Prostate gland (tissue), 2 donors: Measurements from ENCODE around the gene RASSF5. TPM values are rescaled to one million over a fixed set of nuclear protein-coding genes. Genes with fewer than 3 reads are reported as not detected.
A peak's percentile ranks its signal among the peaks of the same experiment; 100 is the strongest.

Source experiments
- DNase-seq: peaks from one replicate; pipeline ENCODE4 v3.0.0-alpha.2; 2019; ENCODE audit warnings: low spot score
- H3K27ac ChIP-seq, 2 donors: fragments of 200-600 bp; sonication (generic); 2 replicates each; pipeline ENCODE4 v1.5.1; 2017 to 2019
- H3K27me3 ChIP-seq: fragments of 200-600 bp; sonication (generic); replicated peaks from 2 replicates; pipeline ENCODE4 v1.5.1; 2019; ENCODE audit not compliant: insufficient read depth
- H3K36me3 ChIP-seq, 2 donors: fragments of 200-600 bp; sonication (generic); 1 replicate in 1 of 2; 2 replicates in 1 of 2; pipeline versions ENCODE4 v1.5.1 to v1.8.1; 2017 to 2019
- H3K4me1 ChIP-seq: fragments of 200-600 bp; sonication (generic); replicated peaks from 2 replicates; pipeline ENCODE4 v1.5.1; 2019
- H3K4me3 ChIP-seq, 2 donors: fragments of 200-600 bp; sonication (generic); 2 replicates each; pipeline ENCODE4 v1.5.1; 2017 to 2019
- H3K9me3 ChIP-seq: fragments of 200-600 bp; sonication (generic); 2 replicates; pipeline ENCODE4 v1.5.1; 2017
- POLR2A ChIP-seq: fragments of 450-650 bp; IDR thresholded peaks from one replicate; pipeline ENCODE4 v1.6.1; 2016; ENCODE audit warnings: antibody characterized with exemption, mild to moderate bottlenecking
- POLR2AphosphoS5 ChIP-seq: sonication (generic); formaldehyde crosslinking; IDR thresholded peaks from one replicate; pipeline ENCODE4 v1.6.1; 2017; ENCODE audit warnings: antibody characterized with exemption
- WGBS: methylation state at CpG from one replicate; pipeline ENCODE4 v1.1.5; 2018; 5-methylcytosine and 5-hydroxymethylcytosine counted together
- intact Hi-C: fragments of 100-400 bp; cut with DNase I; formaldehyde crosslinking; loops from one replicate; pipeline ENCODE4 v1.14.2; 2022
- total RNA-seq, 2 donors: library from RNA; depleted of rRNA; stranded (reverse); fragments of >200 nt; gene quantifications; one replicate each; pipeline ENCODE4 v1.1.0, GENCODE V29; 2016
- TF ChIP-seq, protein P1 (sequence below), 4 experiments: fragments of 200-600 bp in 2 of 4; fragments of 450-650 bp in 2 of 4; sonication (generic) in 2 of 4; IDR thresholded peaks; 1 replicate in 3 of 4; 2 replicates in 1 of 4; pipeline ENCODE4 v1.5.1; 2016 to 2019; ENCODE audit warnings: antibody characterized with exemption in 4 of 4, mild to moderate bottlenecking in 2 of 4, moderate library complexity in 2 of 4

RASSF5 gene
- total RNA-seq, 2 donors from 2014 or later, result 22.2 to 42.5 TPM

DNA sequence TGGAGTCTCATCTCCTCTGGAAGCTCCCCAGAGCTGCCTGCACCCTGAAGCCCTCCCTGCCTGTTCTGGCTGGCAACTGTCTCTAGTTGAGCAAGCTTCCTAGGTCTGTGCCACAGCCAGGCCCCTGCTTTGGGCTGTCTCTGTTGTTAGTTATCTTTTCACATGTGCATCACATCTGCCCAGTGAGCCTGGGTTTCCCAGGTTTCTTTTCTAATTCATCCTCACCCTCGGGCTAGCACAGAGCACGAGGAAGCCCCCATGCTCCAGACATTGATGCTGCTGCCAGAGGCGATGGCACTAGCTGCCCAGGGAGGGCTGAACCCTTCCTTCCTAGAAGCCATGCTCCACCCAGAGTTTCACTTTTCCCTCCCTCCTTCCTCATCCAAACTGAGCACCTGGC lies 27.2 kb downstream of the RASSF5 start:
- H3K9me3 ChIP-seq, result no peaks in the 10 kb centered on the region
- 90% methylated on average over 3 of the region's 3 CpGs for whole genome bisulfite sequencing
- intact Hi-C loops, result no loop called here
- no peak overlapping the region for H3K4me3 ChIP-seq
- no peak overlapping the region for H3K27ac ChIP-seq
- TF ChIP-seq POLR2A, result no peak
- TF ChIP-seq, protein P1, sequence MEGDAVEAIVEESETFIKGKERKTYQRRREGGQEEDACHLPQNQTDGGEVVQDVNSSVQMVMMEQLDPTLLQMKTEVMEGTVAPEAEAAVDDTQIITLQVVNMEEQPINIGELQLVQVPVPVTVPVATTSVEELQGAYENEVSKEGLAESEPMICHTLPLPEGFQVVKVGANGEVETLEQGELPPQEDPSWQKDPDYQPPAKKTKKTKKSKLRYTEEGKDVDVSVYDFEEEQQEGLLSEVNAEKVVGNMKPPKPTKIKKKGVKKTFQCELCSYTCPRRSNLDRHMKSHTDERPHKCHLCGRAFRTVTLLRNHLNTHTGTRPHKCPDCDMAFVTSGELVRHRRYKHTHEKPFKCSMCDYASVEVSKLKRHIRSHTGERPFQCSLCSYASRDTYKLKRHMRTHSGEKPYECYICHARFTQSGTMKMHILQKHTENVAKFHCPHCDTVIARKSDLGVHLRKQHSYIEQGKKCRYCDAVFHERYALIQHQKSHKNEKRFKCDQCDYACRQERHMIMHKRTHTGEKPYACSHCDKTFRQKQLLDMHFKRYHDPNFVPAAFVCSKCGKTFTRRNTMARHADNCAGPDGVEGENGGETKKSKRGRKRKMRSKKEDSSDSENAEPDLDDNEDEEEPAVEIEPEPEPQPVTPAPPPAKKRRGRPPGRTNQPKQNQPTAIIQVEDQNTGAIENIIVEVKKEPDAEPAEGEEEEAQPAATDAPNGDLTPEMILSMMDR (IDR thresholded peaks at IDR 0.05), result no peak
- TF ChIP-seq POLR2AphosphoS5, result no peak
- peaks cover 5% of the 10 kb centered on the region for H3K4me1 ChIP-seq
- no peaks in the 10 kb centered on the region for H3K27me3 ChIP-seq
- H3K36me3 ChIP-seq, result no peaks in the 10 kb centered on the region
- no peak for DNase-seq

DNA sequence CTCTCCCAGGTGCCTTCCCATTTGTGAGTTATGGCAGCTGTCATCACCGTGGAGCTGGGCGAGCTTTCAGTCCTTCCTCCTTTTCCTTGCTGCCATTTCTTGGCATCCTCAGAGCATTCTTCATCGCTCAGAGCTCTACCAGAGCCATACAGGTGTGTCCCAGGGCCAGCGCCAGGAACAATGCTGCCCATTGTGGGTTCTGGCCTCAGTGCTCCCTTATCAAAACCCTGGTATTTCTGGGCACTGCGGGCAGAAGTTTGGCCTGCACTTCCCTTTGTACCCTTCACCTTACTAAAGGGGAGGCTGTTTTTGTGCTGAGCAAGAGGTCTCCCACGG lies 28.5 kb downstream of the RASSF5 start:
- peak; percentile 64 for TF ChIP-seq POLR2AphosphoS5
- TF ChIP-seq POLR2A, result no peak
- no peaks in the 10 kb centered on the region for H3K36me3 ChIP-seq
- intact Hi-C loops, result no loop called here
- no peak overlapping the region for H3K27ac ChIP-seq
- H3K9me3 ChIP-seq, result no peaks in the 10 kb centered on the region
- H3K27me3 ChIP-seq, result no peaks in the 10 kb centered on the region
- 52% methylated on average over 6 of the region's 6 CpGs for WGBS
- H3K4me1 ChIP-seq, result peaks cover 16% of the 10 kb centered on the region
- no peak overlapping the region for H3K4me3 ChIP-seq
- DNase-seq, result peak; percentile 59

DNA sequence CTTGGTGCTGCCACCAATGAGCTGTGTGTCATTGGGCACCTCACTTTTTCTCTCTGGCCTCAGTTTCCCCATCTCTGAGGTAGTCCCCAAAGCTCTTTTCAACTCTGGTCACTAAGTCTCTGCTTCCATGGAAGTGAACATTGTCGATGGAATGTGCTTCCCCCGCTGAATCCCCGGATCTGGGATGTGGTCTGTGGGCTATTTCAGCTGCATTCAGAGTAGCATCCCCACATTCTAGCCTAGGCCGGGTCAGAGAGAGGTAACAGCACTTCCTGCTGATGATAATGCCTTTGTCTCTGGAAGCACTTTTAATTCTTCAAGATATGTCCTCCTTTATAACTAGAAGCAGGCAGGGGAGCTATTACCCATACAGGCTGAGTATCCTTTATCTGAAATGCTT lies 29.8 kb downstream of the RASSF5 start:
- intact Hi-C loops, result no loop called here
- Histone ChIP-seq H3K9me3 (no peaks in the 10 kb centered on the region), H3K36me3 (no peaks in the 10 kb centered on the region), H3K4me3 (no peak overlapping the region), H3K4me1 (peaks cover 19% of the 10 kb centered on the region), H3K27ac (no peak overlapping the region), H3K27me3 (no peaks in the 10 kb centered on the region)
- DNase-seq, result no peak
- no peak for TF ChIP-seq POLR2AphosphoS5
- TF ChIP-seq, protein P1 (IDR thresholded peaks at IDR 0.05), result no peak
- 71% methylated on average over 4 of the region's 4 CpGs for WGBS

- Histone ChIP-seq H3K27ac (no peak overlapping the region), H3K9me3 (no peaks in the 10 kb centered on the region), H3K27me3 (no peaks in the 10 kb centered on the region), H3K4me3 (no peak overlapping the region), H3K4me1 (peaks cover 19% of the 10 kb centered on the region), H3K36me3 (no peaks in the 10 kb centered on the region)
- intact Hi-C loops, result no loop called here
- TF ChIP-seq POLR2A (no peak), POLR2AphosphoS5 (no peak)
- TF ChIP-seq, protein P1 (IDR thresholded peaks at IDR 0.05), result no peak
- WGBS, result 51% methylated on average over 6 of the region's 6 CpGs
- no peak for DNase-seq
Measured at GRCh38 chr1:206538086-206538770, 30.9 kb downstream of the RASSF5 start.

DNA sequence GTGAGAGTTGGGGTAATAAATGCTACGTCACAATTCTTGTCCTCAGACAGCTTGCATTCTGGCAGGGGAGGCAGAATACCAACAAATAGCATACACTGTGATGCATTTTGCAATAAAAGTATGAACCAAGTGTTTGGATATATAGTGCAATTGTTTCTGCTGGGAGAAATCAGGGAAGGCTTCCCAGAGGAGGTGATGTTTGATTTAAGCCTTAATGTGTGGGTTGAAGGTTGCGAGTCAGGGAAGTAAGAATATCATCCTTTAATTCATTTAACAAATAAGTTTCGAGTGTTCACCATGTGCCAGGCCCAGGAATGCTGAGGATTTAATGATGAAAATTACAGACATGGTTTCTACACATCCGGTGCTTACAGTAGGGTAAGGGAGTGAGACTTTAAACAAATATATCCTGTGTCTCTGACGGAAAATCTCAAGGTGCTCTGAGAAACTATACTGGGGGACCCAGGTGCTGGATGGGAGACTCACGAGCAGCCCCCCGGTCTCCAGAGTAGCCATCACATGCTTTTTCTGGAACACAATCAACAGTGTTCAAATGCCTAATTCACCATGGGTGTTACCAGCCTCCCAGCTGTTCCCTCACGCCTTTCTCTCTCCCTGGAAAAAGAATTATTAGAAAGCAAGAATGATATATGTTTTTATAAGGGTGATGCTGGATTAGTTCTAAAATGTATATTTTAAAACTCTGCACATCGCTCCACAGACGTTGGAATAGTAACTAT lies 31.7 kb downstream of the RASSF5 start:
- H3K27me3 ChIP-seq, result no peaks in the 10 kb centered on the region
- no peaks in the 10 kb centered on the region for H3K36me3 ChIP-seq
- intact Hi-C loops, result no loop called here
- no peak overlapping the region for H3K4me3 ChIP-seq
- DNase-seq, result no peak
- TF ChIP-seq, protein P1 (IDR thresholded peaks at IDR 0.05), result no peak
- no peak for TF ChIP-seq POLR2A
- TF ChIP-seq POLR2AphosphoS5, result no peak
- peaks cover 19% of the 10 kb centered on the region for H3K4me1 ChIP-seq
- H3K27ac ChIP-seq, result peak overlapping the region; percentile 1 to 60
- no peaks in the 10 kb centered on the region for H3K9me3 ChIP-seq
- 81% methylated on average over 10 of the region's 10 CpGs for WGBS
